Prostate gland (tissue), 2 donors: ENCODE measurements around the gene CELF4.

Experiments
- CTCF ChIP-seq, 4 experiments: fragments of 200-600 bp in 2 of 4; fragments of 450-650 bp in 2 of 4; sonication (generic) in 2 of 4; IDR thresholded peaks; 1 replicate in 3 of 4; 2 replicates in 1 of 4; pipeline ENCODE4 v1.5.1; 2016 to 2019; ENCODE audit warnings: antibody characterized with exemption in 4 of 4, mild to moderate bottlenecking in 2 of 4, moderate library complexity in 2 of 4
- POLR2AphosphoS5 ChIP-seq: sonication (generic); formaldehyde crosslinking; IDR thresholded peaks from one replicate; pipeline ENCODE4 v1.6.1; 2017; ENCODE audit warnings: antibody characterized with exemption

- TF ChIP-seq CTCF (IDR thresholded peaks at IDR 0.05) (no peak), POLR2AphosphoS5 (no peak)
Measured at GRCh38 chr18:37473195-37473840, 92.3 kb downstream of the CELF4 start.
